KOPT-K1 (cell line): ENCODE data around the gene RNASE11.

Experiments used
- H3K27ac ChIP-seq: fragments of 200-600 bp; sonication (generic); 2 replicates; pipeline ENCODE4 v1.5.1; 2016; ENCODE audit warnings: antibody characterized with exemption, mild to moderate bottlenecking, low read depth, low read length; ENCODE audit not compliant: poor library complexity, severe bottlenecking
- H3K36me3 ChIP-seq: fragments of 200-600 bp; sonication (generic); 2 replicates; pipeline ENCODE4 v1.5.1; 2017; ENCODE audit warnings: antibody characterized with exemption, mild to moderate bottlenecking, low read length, moderate library complexity; ENCODE audit not compliant: insufficient read depth
- H3K9me3 ChIP-seq: fragments of 200-600 bp; sonication (generic); 2 replicates; pipeline ENCODE4 v1.5.1; 2017; ENCODE audit warnings: antibody characterized with exemption, low read length, mild to moderate bottlenecking; ENCODE audit not compliant: insufficient read depth, poor library complexity, severe bottlenecking

Gene RNASE11

DNA sequence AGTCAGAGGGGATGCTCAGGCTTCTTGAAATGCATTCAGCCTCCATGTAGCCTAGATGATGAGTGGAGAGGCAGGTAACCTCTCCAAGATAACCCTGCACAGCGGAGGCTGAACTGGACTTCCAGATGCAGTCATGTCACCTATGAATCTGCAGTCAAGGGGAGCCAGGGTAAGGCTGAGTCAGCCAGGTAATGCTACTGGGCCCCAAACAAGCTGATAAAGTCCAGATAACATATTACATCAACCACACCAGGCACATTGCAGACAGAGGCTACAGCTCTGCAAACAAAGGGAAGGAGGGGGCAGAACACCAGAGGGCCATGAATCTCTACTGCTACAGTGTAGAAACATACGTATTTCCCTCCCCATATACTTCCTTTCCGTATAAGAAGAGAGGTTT, 40.9 kb downstream of the RNASE11 start:
- Histone ChIP-seq H3K36me3 (no peaks in the 10 kb centered on the region), H3K27ac (no peak overlapping the region), H3K9me3 (no peaks in the 10 kb centered on the region)

DNA sequence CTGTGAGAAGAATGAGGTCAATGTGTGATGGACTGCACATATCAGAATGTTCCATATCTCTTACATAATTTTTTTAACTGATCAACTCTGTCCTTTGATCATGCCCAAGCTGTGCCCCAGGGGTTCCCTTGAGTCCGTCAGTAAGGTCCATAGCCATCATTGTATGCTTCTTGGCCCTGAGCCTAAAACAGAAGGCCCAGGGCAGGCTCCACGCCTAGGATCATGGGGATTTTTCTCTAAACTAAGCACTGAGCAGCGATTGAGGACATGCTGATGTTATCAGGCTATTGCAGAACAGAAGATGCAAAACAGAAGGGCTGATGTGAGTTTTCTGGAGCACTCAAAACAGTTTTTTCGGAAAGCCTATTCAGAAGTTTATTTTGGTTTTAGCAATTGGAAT, 47.9 kb downstream of the RNASE11 start:
- Histone ChIP-seq H3K36me3 (no peaks in the 10 kb centered on the region), H3K27ac (no peak overlapping the region), H3K9me3 (no peaks in the 10 kb centered on the region)
